Transverse colon (tissue), 4 donors: ENCODE measurements around the gene NR5A2. TPM values are rescaled to one million over a fixed set of nuclear protein-coding genes. Genes with fewer than 3 reads are reported as not detected.
A peak's percentile ranks its signal among the peaks of the same experiment; 100 is the strongest.

ENCODE experiments used
- DNase-seq: peaks from one replicate; pipeline ENCODE4 v3.0.0-alpha.2; 2019
- H3K27ac ChIP-seq, 4 donors: fragments of 200-600 bp; sonication (generic); 2 replicates each; pipeline ENCODE4 v1.5.1; 2016 to 2018; ENCODE audit warnings: inconsistent platforms in 4 of 4
- H3K27me3 ChIP-seq: fragments of 200-600 bp; sonication (generic); 2 replicates; pipeline ENCODE4 v1.5.1; 2017; ENCODE audit warnings: inconsistent platforms
- H3K36me3 ChIP-seq, 4 donors: fragments of 200-600 bp; sonication (generic); 2 replicates each; pipeline ENCODE4 v1.5.1; 2017 to 2019; ENCODE audit warnings: inconsistent platforms in 4 of 4
- H3K4me1 ChIP-seq, 4 donors: fragments of 200-600 bp; sonication (generic); 2 replicates each; pipeline ENCODE4 v1.5.1; 2017 to 2020; ENCODE audit warnings: inconsistent platforms in 4 of 4
- H3K4me3 ChIP-seq, 4 donors: fragments of 200-600 bp; sonication (generic); 1 replicate in 1 of 4; 2 replicates in 3 of 4; pipeline versions ENCODE4 v1.5.1 to v1.6.1; 2017 to 2019; ENCODE audit warnings: inconsistent platforms in 4 of 4
- H3K9me3 ChIP-seq, 2 donors: fragments of 200-600 bp; sonication (generic); 2 replicates each; pipeline ENCODE4 v1.5.1; 2017 to 2019; ENCODE audit warnings: inconsistent platforms in 2 of 2
- CTCF ChIP-seq, 5 experiments: fragments of 200-600 bp in 3 of 5; fragments of 450-650 bp in 2 of 5; sonication (generic) in 3 of 5; IDR thresholded peaks; 1 replicate in 2 of 5; 2 replicates in 3 of 5; pipeline ENCODE4 v1.5.1; 2016 to 2017; ENCODE audit warnings: antibody characterized with exemption in 5 of 5, inconsistent platforms in 3 of 5, mild to moderate bottlenecking in 2 of 5, moderate library complexity in 1 of 5
- EP300 ChIP-seq: sonication (generic); formaldehyde crosslinking; IDR thresholded peaks from one replicate; pipeline ENCODE4 v1.6.1; 2017; ENCODE audit warnings: antibody characterized with exemption, low read depth
- POLR2A ChIP-seq: fragments of 450-650 bp; IDR thresholded peaks from one replicate; pipeline ENCODE4 v1.6.1; 2016; ENCODE audit warnings: antibody characterized with exemption, mild to moderate bottlenecking, moderate library complexity
- POLR2AphosphoS5 ChIP-seq, 3 donors: sonication (generic); formaldehyde crosslinking; IDR thresholded peaks; one replicate each; pipeline ENCODE4 v1.6.1; 2016; ENCODE audit warnings: antibody characterized with exemption in 3 of 3
- WGBS, 2 donors: methylation state at CpG; one replicate each; pipeline ENCODE4 v1.1.5; 2018; ENCODE audit warnings: low coverage in 1 of 2; 5-methylcytosine and 5-hydroxymethylcytosine counted together
- in situ Hi-C, 4 donors: fragments of 200-750 bp; cut with MboI; loops; one replicate each; pipeline versions ENCODE4 v1.15.0 to v1.15.1; 2017; ENCODE audit warnings: low sequenced_read_pairs in 3 of 4, low pct_ligation_motif_present in 1 of 4, low pct_unique_long_range_greater_than_20kb in 1 of 4
- intact Hi-C: fragments of 100-400 bp; cut with DNase I; formaldehyde crosslinking; loops from one replicate; pipeline ENCODE4 v1.15.1; 2023; ENCODE audit warnings: low total_unique reads
- total RNA-seq, 4 donors: library from RNA; depleted of rRNA; stranded (reverse); fragments of >200 nt; gene quantifications; one replicate each; pipeline ENCODE4 v1.1.0, GENCODE V29; 2016

Gene NR5A2
- total RNA-seq, 4 donors from 2014 or later: 75.4 to 92.6 (median 85.4) TPM

GRCh38 chr1:200073286-200073637 is 45.8 kb downstream of the NR5A2 start:
- TF ChIP-seq EP300 (no peak), POLR2AphosphoS5 (IDR thresholded peaks at IDR 0.05) (no peak), POLR2A (no peak)
- Histone ChIP-seq H3K27me3 (peaks cover 9% of the 10 kb centered on the region), H3K4me3 (no peak overlapping the region), H3K9me3 (no peaks in the 10 kb centered on the region), H3K27ac (no peak overlapping the region), H3K4me1 (no peaks in the 10 kb centered on the region), H3K36me3 (peaks cover 0 to 6% (median 0%) of the 10 kb centered on the region in 4 donors)
- intact Hi-C loops (no loop called here), in situ Hi-C loops (no loop called here)
- no peak for DNase-seq
- 86 to 93% methylated on average over 1 of the region's 1 CpG for WGBS, 2 donors

GRCh38 chr1:200075522-200075921 is 48.0 kb downstream of the NR5A2 start:
- Histone ChIP-seq H3K27me3 (peaks cover 9% of the 10 kb centered on the region), H3K27ac (no peak overlapping the region), H3K9me3 (no peaks in the 10 kb centered on the region), H3K36me3 (no peaks in the 10 kb centered on the region), H3K4me3 (no peak overlapping the region), H3K4me1 (no peaks in the 10 kb centered on the region)
- intact Hi-C loops: no loop called here
- in situ Hi-C loops: no loop called here
- DNase-seq: no peak
- no peak for TF ChIP-seq POLR2A
- no peak for TF ChIP-seq EP300
- no peak for TF ChIP-seq CTCF (IDR thresholded peaks at IDR 0.05)
- no peak for TF ChIP-seq POLR2AphosphoS5 (IDR thresholded peaks at IDR 0.05)
- 38 to 53% methylated on average over 2 to 8 of the region's 8 CpGs for WGBS, 2 donors

GRCh38 chr1:200075938-200076546 is 48.5 kb downstream of the NR5A2 start:
- Histone ChIP-seq H3K27me3 (peaks cover 9% of the 10 kb centered on the region), H3K4me1 (no peaks in the 10 kb centered on the region), H3K36me3 (no peaks in the 10 kb centered on the region), H3K27ac (no peak overlapping the region), H3K4me3 (no peak overlapping the region), H3K9me3 (no peaks in the 10 kb centered on the region)
- DNase-seq: no peak
- 18 to 34% methylated on average over 9 of the region's 9 CpGs for WGBS, 2 donors
- intact Hi-C loops: no loop called here
- in situ Hi-C loops: no loop called here
- peak; percentile 8 to 34 (median 16) for TF ChIP-seq POLR2AphosphoS5 (IDR thresholded peaks at IDR 0.05)
- TF ChIP-seq POLR2A: no peak

GRCh38 chr1:200079232-200079940 is 51.9 kb downstream of the NR5A2 start:
- no peaks in the 10 kb centered on the region for H3K36me3 ChIP-seq
- DNase-seq: no peak
- H3K27ac ChIP-seq: no peak overlapping the region
- peaks cover 6% of the 10 kb centered on the region for H3K27me3 ChIP-seq
- no peaks in the 10 kb centered on the region for H3K9me3 ChIP-seq
- no peak for TF ChIP-seq POLR2A
- no peak for TF ChIP-seq EP300
- in situ Hi-C loops: no loop called here
- H3K4me3 ChIP-seq: no peak overlapping the region
- 81% methylated on average over 5 to 8 of the region's 8 CpGs for WGBS, 2 donors
- intact Hi-C loops: no loop called here
- H3K4me1 ChIP-seq: no peaks in the 10 kb centered on the region

GRCh38 chr1:200081151-200081968 is 53.9 kb downstream of the NR5A2 start:
- intact Hi-C loops (no loop called here), in situ Hi-C loops (no loop called here)
- H3K36me3 ChIP-seq: no peaks in the 10 kb centered on the region
- TF ChIP-seq POLR2A: no peak
- no peak for TF ChIP-seq POLR2AphosphoS5 (IDR thresholded peaks at IDR 0.05)
- TF ChIP-seq CTCF (IDR thresholded peaks at IDR 0.05): no peak
- no peak for TF ChIP-seq EP300
- H3K4me1 ChIP-seq: no peaks in the 10 kb centered on the region
- 69% methylated on average over 5 of the region's 5 CpGs for WGBS, 2 donors
- no peak overlapping the region for H3K27ac ChIP-seq
- no peak for DNase-seq
- H3K9me3 ChIP-seq: no peaks in the 10 kb centered on the region
- peaks cover 6% of the 10 kb centered on the region for H3K27me3 ChIP-seq
- no peak overlapping the region for H3K4me3 ChIP-seq
